Neural crest cell (in vitro differentiated cells): ENCODE results near the gene CFAP91. TPM values are rescaled to one million over a fixed set of nuclear protein-coding genes. Genes with fewer than 3 reads are reported as not detected.
"Not testable (repeated sequence)": the region's sequence is repeated elsewhere in the genome, so short reads cannot be mapped to it uniquely, and the experiment has no call there.

ENCODE experiments used
- DNase-seq: peaks from one replicate; pipeline ENCODE4 v3.0.0; 2021; ENCODE audit warnings: low read depth, mixed read lengths, low spot score
- H3K27ac Mint-ChIP-seq: one replicate; pipeline ENCODE4 v1.8.0; 2021; ENCODE audit warnings: mild to moderate bottlenecking, mixed read lengths; ENCODE audit not compliant: unreplicated experiment
- H3K27me3 Mint-ChIP-seq: 2 replicates; pipeline ENCODE4 v1.8.0; 2021; ENCODE audit warnings: low read depth, mild to moderate bottlenecking, mixed read lengths
- H3K36me3 Mint-ChIP-seq: 2 replicates; pipeline ENCODE4 v1.8.0; 2021; ENCODE audit warnings: low read depth, mild to moderate bottlenecking, mixed read lengths
- H3K4me1 Mint-ChIP-seq: 2 replicates; pipeline ENCODE4 v1.8.0; 2021; ENCODE audit warnings: mixed read lengths
- H3K4me3 Mint-ChIP-seq: one replicate; pipeline ENCODE4 v1.8.0; 2021; ENCODE audit warnings: mild to moderate bottlenecking, mixed read lengths
- H3K9me3 Mint-ChIP-seq: 2 replicates; pipeline ENCODE4 v1.8.0; 2021; ENCODE audit warnings: mixed read lengths
- CTCF ChIP-seq: fragments of 200-600 bp; sonication (generic); conservative IDR thresholded peaks from 2 replicates; pipeline ENCODE4 v1.5.0; 2021; ENCODE audit warnings: antibody characterized with exemption, mild to moderate bottlenecking
- total RNA-seq: library from RNA; stranded (reverse); gene quantifications from 2 replicates; pipeline ENCODE4 v1.2.1, GENCODE V29; 2021

The CFAP91 gene
- total RNA-seq, 1 donor from 2014 or later = 7.0 TPM

GRCh38 chr3:119675188-119675874, 27.5 kb upstream of the CFAP91 start:
- H3K4me1 Mint-ChIP-seq = peaks cover 26% of the 10 kb centered on the region
- DNase-seq = no peak
- H3K27ac Mint-ChIP-seq = no peak overlapping the region
- H3K36me3 Mint-ChIP-seq = peaks cover 13% of the 10 kb centered on the region
- no peaks in the 10 kb centered on the region for H3K27me3 Mint-ChIP-seq
- no peaks in the 10 kb centered on the region for H3K9me3 Mint-ChIP-seq
- H3K4me3 Mint-ChIP-seq = peak overlapping the region; percentile 92
- TF ChIP-seq CTCF = no peak

- no peaks in the 10 kb centered on the region for H3K9me3 Mint-ChIP-seq
- no peak for TF ChIP-seq CTCF
- H3K4me1 Mint-ChIP-seq = peaks cover 26% of the 10 kb centered on the region
- DNase-seq = no peak
- peak overlapping the region; percentile 92 for H3K4me3 Mint-ChIP-seq
- H3K36me3 Mint-ChIP-seq = peaks cover 13% of the 10 kb centered on the region
- no peaks in the 10 kb centered on the region for H3K27me3 Mint-ChIP-seq
- no peak overlapping the region for H3K27ac Mint-ChIP-seq
Observed at GRCh38 chr3:119676020-119676419, 26.8 kb upstream of the CFAP91 start.

- peaks cover 13% of the 10 kb centered on the region for H3K36me3 Mint-ChIP-seq
- no peaks in the 10 kb centered on the region for H3K9me3 Mint-ChIP-seq
- peaks cover 26% of the 10 kb centered on the region for H3K4me1 Mint-ChIP-seq
- H3K4me3 Mint-ChIP-seq = peak within 1 kb of the TSS; percentile 92
- TF ChIP-seq CTCF = no peak
- peak; percentile 74 for DNase-seq
- peaks cover 4% of the 10 kb centered on the region for H3K27me3 Mint-ChIP-seq
- peak within 1 kb of the TSS; percentile 96 for H3K27ac Mint-ChIP-seq
Observed at GRCh38 chr3:119676771-119677640, 25.8 kb upstream of the CFAP91 start, which contains the start of gene COX17. COX17 (minus strand) TSS chr3:119677406; CDS start chr3:119677310, 96 bp downstream.

- Mint-ChIP-seq H3K4me1 (peaks cover 26% of the 10 kb centered on the region), H3K9me3 (no peaks in the 10 kb centered on the region), H3K27me3 (peaks cover 4% of the 10 kb centered on the region), H3K36me3 (peaks cover 11% of the 10 kb centered on the region), H3K4me3 (peak overlapping the region; percentile 92), H3K27ac (peak overlapping the region; percentile 91)
- DNase-seq = no peak
- no peak for TF ChIP-seq CTCF
Observed at GRCh38 chr3:119677641-119677934, 25.2 kb upstream of the CFAP91 start.

- not testable (repeated sequence) for H3K36me3 Mint-ChIP-seq, DNase-seq
- H3K4me3 Mint-ChIP-seq = peak overlapping the region; percentile 34
Observed at GRCh38 chr3:119678209-119678608, 24.6 kb upstream of the CFAP91 start.

GRCh38 chr3:119679874-119680273, 22.9 kb upstream of the CFAP91 start:
- H3K9me3 Mint-ChIP-seq = no peaks in the 10 kb centered on the region
- DNase-seq = no peak
- H3K4me1 Mint-ChIP-seq = peaks cover 26% of the 10 kb centered on the region
- H3K27me3 Mint-ChIP-seq = peaks cover 13% of the 10 kb centered on the region
- no peak overlapping the region for H3K27ac Mint-ChIP-seq
- peaks cover 3% of the 10 kb centered on the region for H3K36me3 Mint-ChIP-seq
- TF ChIP-seq CTCF = no peak
- no peak overlapping the region for H3K4me3 Mint-ChIP-seq

More at GRCh38 chr3:119678209-119678608, 24.6 kb upstream of the CFAP91 start:
- not testable (repeated sequence) for H3K9me3 Mint-ChIP-seq, H3K27me3 Mint-ChIP-seq, H3K27ac Mint-ChIP-seq
- H3K4me1 Mint-ChIP-seq = peaks cover 26% of the 10 kb centered on the region
